Tibial artery (tissue), 4 donors: ENCODE measurements around the gene SMARCB1.

Source experiments
- DNase-seq, 2 donors: peaks; one replicate each; pipeline ENCODE4 v3.0.0-alpha.2; 2019
- H3K27ac ChIP-seq, 2 donors: fragments of 200-600 bp; sonication (generic) in 1 of 2; 1 replicate in 1 of 2; 2 replicates in 1 of 2; pipeline ENCODE4 v1.5.1; 2018 to 2019; ENCODE audit warnings: mild to moderate bottlenecking in 1 of 2
- H3K27me3 ChIP-seq, 2 donors: fragments of 200-600 bp; sonication (generic) in 1 of 2; one replicate each; pipeline versions ENCODE4 v1.5.1 to v1.6.0; 2016 to 2019
- H3K36me3 ChIP-seq, 3 donors: fragments of 200-600 bp; sonication (generic) in 2 of 3; one replicate each; pipeline ENCODE4 v1.5.1; 2016 to 2019; ENCODE audit warnings: mild to moderate bottlenecking in 2 of 3
- H3K4me1 ChIP-seq, 4 donors: fragments of 200-600 bp; sonication (generic) in 2 of 4; 1 replicate in 3 of 4; 2 replicates in 1 of 4; pipeline ENCODE4 v1.5.1; 2016 to 2019
- H3K4me3 ChIP-seq, 2 donors: fragments of 200-600 bp; sonication (generic) in 1 of 2; 1 replicate in 1 of 2; 2 replicates in 1 of 2; pipeline ENCODE4 v1.5.1; 2018 to 2019; ENCODE audit warnings: mild to moderate bottlenecking in 2 of 2
- H3K9me3 ChIP-seq, 3 donors: fragments of 200-600 bp; sonication (generic) in 1 of 3; one replicate each; pipeline ENCODE4 v1.5.1; 2016 to 2019
- CTCF ChIP-seq, 2 experiments: fragments of 200-600 bp in 1 of 2; fragments of 450-650 bp in 1 of 2; IDR thresholded peaks; one replicate each; pipeline ENCODE4 v1.5.1; 2017 to 2019; ENCODE audit warnings: antibody characterized with exemption in 2 of 2, mild to moderate bottlenecking in 1 of 2, moderate library complexity in 1 of 2
- intact Hi-C: fragments of 100-400 bp; cut with DNase I; formaldehyde crosslinking; loops from one replicate; pipeline ENCODE4 v1.15.0; 2023; ENCODE audit warnings: low total_unique reads

The SMARCB1 gene

GRCh38 chr22:23838681-23839468, 52.1 kb downstream of the SMARCB1 start, which contains the start of gene DERL3:
TSS of gene DERL3 (minus strand) at chr22:23839006. CDS start at chr22:23838987, 19 bp downstream.
- Histone ChIP-seq H3K27ac (peak within 1 kb of the TSS in 1 of 2 donors; percentile 1), H3K4me1 (peaks cover 0 to 40% (median 33%) of the 10 kb centered on the region in 4 donors), H3K9me3 (no peaks in the 10 kb centered on the region), H3K4me3 (peak within 1 kb of the TSS; percentile 46 to 56), H3K27me3 (no peaks in the 10 kb centered on the region), H3K36me3 (peaks cover 0 to 36% (median 19%) of the 10 kb centered on the region in 3 donors)
- DNase-seq = peak; percentile 98 to 99
- intact Hi-C loops = no loop called here
- TF ChIP-seq CTCF (IDR thresholded peaks at IDR 0.05) = peak in 1 of 2 experiments; percentile 23

GRCh38 chr22:23840026-23840425, 53.3 kb downstream of the SMARCB1 start:
- Histone ChIP-seq H3K27ac (no peak overlapping the region), H3K36me3 (peaks cover 0 to 25% (median 8%) of the 10 kb centered on the region in 3 donors), H3K9me3 (no peaks in the 10 kb centered on the region), H3K27me3 (no peaks in the 10 kb centered on the region), H3K4me3 (no peak overlapping the region), H3K4me1 (peaks cover 0 to 38% (median 27%) of the 10 kb centered on the region in 4 donors)
- intact Hi-C loops = no loop called here
- TF ChIP-seq CTCF (IDR thresholded peaks at IDR 0.05) = no peak
- DNase-seq = no peak

DNA sequence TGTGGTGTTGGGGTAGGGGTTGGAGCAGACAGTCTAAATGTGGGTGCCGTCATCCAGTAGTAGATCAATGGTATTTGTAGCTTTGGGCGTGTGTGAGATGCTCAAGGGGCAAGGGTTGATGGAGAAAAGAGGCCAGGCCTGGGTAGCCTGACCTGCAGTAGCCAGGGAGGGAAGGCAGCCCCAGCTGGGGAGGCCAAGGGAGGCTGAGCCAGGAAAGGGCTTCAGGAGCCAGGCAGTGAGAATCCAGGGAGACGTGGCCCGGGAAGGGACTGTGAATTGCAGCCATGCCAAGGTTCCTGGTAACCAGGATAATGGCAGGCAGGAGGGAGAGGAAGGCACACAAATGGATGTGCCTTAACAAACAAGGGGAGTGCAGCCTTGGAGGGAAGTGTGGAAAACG, 54.5 kb downstream of the SMARCB1 start:
- Histone ChIP-seq H3K27ac (no peak overlapping the region), H3K4me1 (peaks cover 0 to 30% (median 21%) of the 10 kb centered on the region in 4 donors), H3K4me3 (no peak overlapping the region), H3K27me3 (no peaks in the 10 kb centered on the region), H3K9me3 (no peaks in the 10 kb centered on the region), H3K36me3 (peaks cover 0 to 13% (median 0%) of the 10 kb centered on the region in 3 donors)
- intact Hi-C loops = no loop called here
- no peak for TF ChIP-seq CTCF (IDR thresholded peaks at IDR 0.05)
- DNase-seq = no peak

DNA sequence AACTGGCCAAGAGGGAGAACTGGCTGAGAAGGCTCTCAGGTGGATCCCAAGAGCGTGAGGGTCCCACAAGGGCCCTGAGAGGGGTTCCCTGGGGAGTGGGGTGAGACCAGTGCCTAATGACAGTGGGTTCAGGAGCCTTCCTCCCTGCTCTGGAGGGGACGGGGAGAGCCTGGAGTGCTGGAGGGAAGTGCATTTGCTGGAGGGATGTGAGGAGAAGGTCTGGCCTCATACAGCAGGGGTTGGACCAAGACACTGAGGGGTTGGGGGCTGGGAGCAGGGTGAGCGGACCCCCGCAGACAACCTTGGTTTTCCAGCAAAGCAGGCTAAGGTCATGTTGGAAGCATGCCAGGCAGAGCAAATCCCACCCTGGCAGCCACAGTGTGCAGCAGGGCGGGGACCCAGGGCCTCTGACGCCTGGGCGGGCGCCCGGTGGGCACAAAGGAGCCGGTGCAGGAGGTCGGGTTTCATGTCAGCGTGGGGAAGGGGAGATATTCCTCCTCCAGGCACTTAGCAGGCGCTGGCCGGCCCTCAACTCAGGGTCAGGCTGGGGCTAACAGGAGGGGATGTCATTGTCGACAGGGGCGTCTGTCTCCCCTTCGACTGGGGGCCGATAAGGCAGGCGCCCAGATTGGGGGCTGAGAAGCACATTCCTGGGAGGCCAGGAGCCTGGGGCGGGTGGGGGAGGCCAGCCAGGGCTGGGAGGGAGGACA, 55.1 kb downstream of the SMARCB1 start:
- no peaks in the 10 kb centered on the region for H3K27me3 ChIP-seq
- peaks cover 0 to 35% (median 24%) of the 10 kb centered on the region in 4 donors for H3K4me1 ChIP-seq
- H3K9me3 ChIP-seq = no peaks in the 10 kb centered on the region
- peaks cover 0 to 10% (median 0%) of the 10 kb centered on the region in 3 donors for H3K36me3 ChIP-seq
- no peak overlapping the region for H3K27ac ChIP-seq
- TF ChIP-seq CTCF (IDR thresholded peaks at IDR 0.05) = no peak
- no peak overlapping the region for H3K4me3 ChIP-seq
- DNase-seq = no peak
- intact Hi-C loops = no loop called here

DNA sequence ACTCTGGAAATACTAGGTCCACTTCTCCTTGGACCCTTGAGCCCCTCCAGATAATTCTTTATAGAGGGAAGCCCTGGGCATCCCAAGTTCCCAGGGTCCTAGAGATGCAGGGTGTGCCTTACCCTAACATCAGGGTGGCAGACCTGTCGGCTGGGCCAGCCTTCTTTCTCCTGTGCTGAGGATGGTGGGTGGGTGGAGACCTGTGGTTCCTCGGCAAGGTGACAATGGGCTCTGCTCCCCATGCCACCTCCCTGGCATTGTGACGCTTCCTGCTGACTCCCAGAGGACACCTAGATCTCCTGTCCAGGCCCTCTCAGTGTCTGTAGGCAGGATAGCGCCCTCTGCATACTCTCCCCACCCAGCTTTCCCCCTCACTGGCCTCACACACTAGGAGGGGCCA, 55.8 kb downstream of the SMARCB1 start:
- no peaks in the 10 kb centered on the region for H3K27me3 ChIP-seq
- H3K4me3 ChIP-seq = no peak overlapping the region
- H3K27ac ChIP-seq = no peak overlapping the region
- peaks cover 0 to 3% (median 0%) of the 10 kb centered on the region in 3 donors for H3K36me3 ChIP-seq
- peaks cover 0 to 35% (median 25%) of the 10 kb centered on the region in 4 donors for H3K4me1 ChIP-seq
- intact Hi-C loops = no loop called here
- no peak for TF ChIP-seq CTCF (IDR thresholded peaks at IDR 0.05)
- DNase-seq = no peak
- no peaks in the 10 kb centered on the region for H3K9me3 ChIP-seq
